HCT116 (cell line): Measurements from ENCODE around the gene NSF. TPM values are rescaled to one million over a fixed set of nuclear protein-coding genes. Genes with fewer than 3 reads are reported as not detected.

Source experiments
- ATAC-seq: fragments of 200-7000 bp; cut with Tn5 transposase; 2 replicates; pipeline ENCODE4 v1.9.1; 2020; ENCODE audit warnings: mild to moderate bottlenecking, moderate library complexity
- BruUV-seq: library from RNA; stranded (reverse); fragments of 400-500 nt; replicated peaks from 2 replicates; lab custom pipeline; 2021; lab: Mats Ljungman, UMichigan
- CTCF ChIA-PET: fragments of 300-600 bp; sonication (Branson Sonifier 250); formaldehyde crosslinking; loops from one replicate; lab custom pipeline; 2021; ENCODE audit warnings: antibody characterized with exemption; lab: Charles Lee
- POLR2A ChIA-PET: fragments of 300-600, 350-600 bp; sonication (Branson Sonifier 250); formaldehyde crosslinking; loops from one replicate; lab custom pipeline; 2021; ENCODE audit warnings: antibody characterized with exemption; lab: Charles Lee
- RAD21 ChIA-PET, 2 experiments: fragments of 300-600 bp; sonication (Branson Sonifier 250); formaldehyde crosslinking; loops; one replicate each; lab custom pipeline; 2023; ENCODE audit warnings: low total read pairs in 2 of 2; ENCODE audit not compliant: uncharacterized antibody in 2 of 2, unreplicated experiment in 2 of 2, low non-redundant PET in 1 of 2; lab: Charles Lee
- DNase-seq: peaks from one replicate; pipeline ENCODE4 v3.0.0-alpha.2; 2010; ENCODE audit warnings: low read depth, low spot score
- H2AFZ ChIP-seq: fragments of 200-600 bp; shearing (Covaris generic), sonication (generic); 2 replicates; pipeline ENCODE4 v1.6.1; 2017; ENCODE audit warnings: low read depth, mixed run types, mixed read lengths, antibody characterized with exemption, low read length; ENCODE audit not compliant: poor library complexity, severe bottlenecking
- H3K27ac ChIP-seq: 2 replicates; pipeline ENCODE4 v1.5.1; 2012; ENCODE audit warnings: low read depth, low read length
- H3K27me3 ChIP-seq: fragments of 200-600 bp; sonication (generic); 2 replicates; pipeline ENCODE4 v1.6.1; 2016; ENCODE audit warnings: mixed run types, low read length, mixed read lengths; ENCODE audit not compliant: insufficient read depth
- H3K36me3 ChIP-seq, 2 experiments: fragments of 200-500 bp in 1 of 2; fragments of 200-600 bp in 1 of 2; sonication (Bioruptor generic) in 1 of 2; sonication (generic) in 1 of 2; 2 replicates each; pipeline versions ENCODE4 v1.5.1 to v1.6.1; 2014 to 2016; ENCODE audit warnings: low read length in 2 of 2, inconsistent platforms in 1 of 2, mixed read lengths in 1 of 2, mixed run types in 1 of 2; ENCODE audit not compliant: insufficient read depth in 2 of 2, control insufficient read depth in 1 of 2
- H3K4me1 ChIP-seq, 2 experiments: fragments of 200-600 bp in 1 of 2; sonication (generic) in 1 of 2; 2 replicates each; pipeline versions ENCODE4 v1.5.1 to v1.6.1; 2012 to 2017; ENCODE audit warnings: low read length in 2 of 2, inconsistent platforms in 1 of 2, mild to moderate bottlenecking in 1 of 2, mixed read lengths in 1 of 2, mixed run types in 1 of 2, moderate library complexity in 1 of 2; ENCODE audit not compliant: insufficient read depth in 2 of 2, control insufficient read depth in 1 of 2
- H3K4me2 ChIP-seq: fragments of 200-600 bp; sonication (generic); 2 replicates; pipeline ENCODE4 v1.6.1; 2017; ENCODE audit warnings: mixed run types, low read length, mixed read lengths
- H3K4me3 ChIP-seq, 2 experiments: fragments of 200-600 bp in 1 of 2; sonication (generic) in 1 of 2; replicated peaks in 1 of 2; 2 replicates each; pipeline ENCODE4 v1.5.1; 2011 to 2016; ENCODE audit warnings: low read length in 2 of 2, control low read depth in 1 of 2, low read depth in 1 of 2, mild to moderate bottlenecking in 1 of 2, mixed read lengths in 1 of 2, mixed run types in 1 of 2
- H3K79me2 ChIP-seq: fragments of 200-600 bp; sonication (generic); 2 replicates; pipeline ENCODE4 v1.6.1; 2017; ENCODE audit warnings: mild to moderate bottlenecking, mixed run types, low read length, moderate library complexity, mixed read lengths; ENCODE audit not compliant: insufficient read depth
- H3K9ac ChIP-seq: fragments of 200-600 bp; sonication (generic); 2 replicates; pipeline ENCODE4 v1.6.1; 2016; ENCODE audit warnings: low read length, mixed read lengths
- H3K9me2 ChIP-seq: fragments of 200-600 bp; sonication (generic), shearing (Covaris generic); 2 replicates; pipeline ENCODE4 v1.6.1; 2017; ENCODE audit warnings: mixed run types, mild to moderate bottlenecking, moderate library complexity; ENCODE audit not compliant: insufficient read depth
- H3K9me3 ChIP-seq, 2 experiments: fragments of 200-500 bp in 1 of 2; fragments of 200-600 bp in 1 of 2; sonication (Bioruptor generic) in 1 of 2; sonication (generic) in 1 of 2; 2 replicates each; pipeline ENCODE4 v1.6.1; 2014 to 2017; ENCODE audit warnings: low read length in 2 of 2, mixed read lengths in 2 of 2, inconsistent platforms in 1 of 2, low read depth in 1 of 2, mild to moderate bottlenecking in 1 of 2, mixed run types in 1 of 2, moderate library complexity in 1 of 2; ENCODE audit not compliant: control insufficient read depth in 1 of 2, insufficient read depth in 1 of 2
- H4K20me1 ChIP-seq: fragments of 200-600 bp; sonication (generic), shearing (Covaris generic); 2 replicates; pipeline ENCODE4 v1.6.1; 2017; ENCODE audit warnings: mixed run types, mild to moderate bottlenecking, moderate library complexity; ENCODE audit not compliant: insufficient read depth
- ATF3 ChIP-seq: IDR thresholded peaks from 2 replicates; pipeline ENCODE4 v1.6.1; 2012
- CBX3 ChIP-seq: IDR thresholded peaks from 2 replicates; pipeline ENCODE4 v1.6.1; 2012; ENCODE audit warnings: low read depth
- CEBPB ChIP-seq: IDR thresholded peaks from 2 replicates; pipeline ENCODE4 v1.6.1; 2012; ENCODE audit warnings: low read depth
- CTCF ChIP-seq, 3 experiments: fragments of 200-600 bp in 1 of 3; sonication (generic) in 1 of 3; IDR thresholded peaks in 2 of 3; conservative IDR thresholded peaks in 1 of 3; 2 replicates each; pipeline ENCODE4 v1.5.1; 2012 to 2017; ENCODE audit warnings: low read depth in 2 of 3, low read length in 2 of 3, antibody characterized with exemption in 1 of 3, borderline replicate concordance in 1 of 3, control low read depth in 1 of 3, mild to moderate bottlenecking in 1 of 3, mixed read lengths in 1 of 3, mixed run types in 1 of 3, moderate library complexity in 1 of 3; ENCODE audit not compliant: insufficient read depth in 1 of 3
- EGR1 ChIP-seq: IDR thresholded peaks from 2 replicates; pipeline ENCODE4 v1.6.1; 2012; ENCODE audit warnings: low read depth
- EZH2phosphoT487 ChIP-seq: fragments of 200-600 bp; IDR thresholded peaks from 2 replicates; pipeline ENCODE4 v1.6.1; 2018; ENCODE audit warnings: antibody characterized with exemption, borderline replicate concordance
- FOSL1 ChIP-seq: IDR thresholded peaks from 2 replicates; pipeline ENCODE4 v1.6.1; 2012; ENCODE audit warnings: low read depth
- JUND ChIP-seq: IDR thresholded peaks from 2 replicates; pipeline ENCODE4 v1.6.1; 2012
- POLR2AphosphoS5 ChIP-seq: IDR thresholded peaks from 2 replicates; pipeline ENCODE4 v1.6.1; 2011; ENCODE audit warnings: mild to moderate bottlenecking, low read depth, low read length, moderate library complexity
- RAD21 ChIP-seq: IDR thresholded peaks from 2 replicates; pipeline ENCODE4 v1.6.1; 2012; ENCODE audit warnings: low read depth, mild to moderate bottlenecking
- REST ChIP-seq: IDR thresholded peaks from 2 replicates; pipeline ENCODE4 v1.6.1; 2012; ENCODE audit warnings: low read depth
- SIN3A ChIP-seq: IDR thresholded peaks from 2 replicates; pipeline ENCODE4 v1.6.1; 2012; ENCODE audit warnings: low read depth
- SRF ChIP-seq: IDR thresholded peaks from 2 replicates; pipeline ENCODE4 v1.6.1; 2012; ENCODE audit warnings: low read depth
- TCF7L2 ChIP-seq: IDR thresholded peaks from 2 replicates; pipeline ENCODE4 v1.7.0; 2011; ENCODE audit warnings: borderline replicate concordance, inconsistent platforms; ENCODE audit not compliant: insufficient read depth, insufficient read length; ENCODE audit errors: extremely low read depth
- YY1 ChIP-seq: IDR thresholded peaks from 2 replicates; pipeline ENCODE4 v1.6.1; 2011; ENCODE audit warnings: low read length, low read depth, moderate library complexity, mild to moderate bottlenecking; ENCODE audit not compliant: insufficient replicate concordance; ENCODE audit errors: extremely low read depth
- ZBTB33 ChIP-seq: IDR thresholded peaks from 2 replicates; pipeline ENCODE4 v1.6.1; 2011; ENCODE audit warnings: mild to moderate bottlenecking, low read length, moderate library complexity; ENCODE audit not compliant: insufficient replicate concordance; ENCODE audit errors: extremely low read depth
- ZFX ChIP-seq: fragments of 450-650 bp; IDR thresholded peaks from 2 replicates; pipeline ENCODE4 v1.6.1; 2017
- ZNF274 ChIP-seq: fragments of 200-500 bp; sonication (Bioruptor generic); IDR thresholded peaks from 2 replicates; pipeline ENCODE4 v1.6.1; 2014; ENCODE audit warnings: mild to moderate bottlenecking, low read depth, low read length, inconsistent platforms
- intact Hi-C: fragments of 100-400 bp; cut with micrococcal nuclease; formaldehyde crosslinking; loops from 2 replicates; pipeline ENCODE4 v1.10.0; 2022
- total RNA-seq: library from RNA; stranded (reverse); gene quantifications from one replicate; pipeline ENCODE4 v1.2.1, GENCODE V29; 2021; ENCODE audit not compliant: unreplicated experiment

Gene NSF
- total RNA-seq, 1 experiment from 2014 or later, result 61.1 TPM

- BruUV-seq, result no TSS peak
- RAD21 ChIA-PET, result no interaction called here
- Histone ChIP-seq H3K4me3 (no peak overlapping the region), H3K9me3 (no peaks in the 10 kb centered on the region), H3K27ac (no peak overlapping the region)
- intact Hi-C loops, result no loop called here
- no peak for DNase-seq
- TF ChIP-seq SRF, result no peak
- TF ChIP-seq JUND, result no peak
- TF ChIP-seq POLR2AphosphoS5, result no peak
- no peak for TF ChIP-seq CBX3
- TF ChIP-seq CEBPB, result no peak
- no peak for TF ChIP-seq SIN3A
- no peak for TF ChIP-seq ATF3
- TF ChIP-seq ZNF274, result no peak
- no peak for TF ChIP-seq CTCF (IDR thresholded peaks at IDR 0.05 in 2 of 3, conservative IDR thresholded peaks at IDR 0.05 in 1 of 3; ENCODE audit: borderline replicate concordance in 1 of 3, insufficient read depth in 1 of 3, low read depth in 2 of 3, low read length in 2 of 3)
- no peak for TF ChIP-seq FOSL1
- no peak for TF ChIP-seq YY1
- TF ChIP-seq REST, result no peak
- TF ChIP-seq ZFX, result no peak
- TF ChIP-seq RAD21, result no peak
- no peak for TF ChIP-seq ZBTB33
- no peak for TF ChIP-seq EZH2phosphoT487
- TF ChIP-seq TCF7L2, result no peak
- TF ChIP-seq EGR1, result no peak
- TF ChIP-seq, all 23 proteins: peak for 0
- CTCF ChIA-PET, result no interaction called here
- no peaks in the 10 kb centered on the region for H3K27me3 ChIP-seq
- H4K20me1 ChIP-seq, result no peaks in the 10 kb centered on the region
- no peaks in the 10 kb centered on the region for H3K79me2 ChIP-seq
- H3K4me1 ChIP-seq, result peaks cover 11 to 17% of the 10 kb centered on the region in 2 experiments
- no peak overlapping the region for H2AFZ ChIP-seq
- H3K9me2 ChIP-seq, result no peaks in the 10 kb centered on the region
- H3K4me2 ChIP-seq, result no peak overlapping the region
- POLR2A ChIA-PET, result no interaction called here
- no peak overlapping the region for H3K9ac ChIP-seq
- no peaks in the 10 kb centered on the region for H3K36me3 ChIP-seq
- ATAC-seq, result no peak
These were observed 149.5 kb downstream of the NSF start for GRCh38 chr17:46739982-46740381.
